ENCODE measurements around the gene ATAD5. TPM values are rescaled to one million over a fixed set of nuclear protein-coding genes. Genes with fewer than 3 reads are reported as not detected.

ATAD5 gene
- total and polyA plus RNA-seq, 2 of the 13 experiments (the other 11 are each of a cell fraction or from before 2014, with no cell fraction given) = 1.8 to 10.7 TPM

DNA sequence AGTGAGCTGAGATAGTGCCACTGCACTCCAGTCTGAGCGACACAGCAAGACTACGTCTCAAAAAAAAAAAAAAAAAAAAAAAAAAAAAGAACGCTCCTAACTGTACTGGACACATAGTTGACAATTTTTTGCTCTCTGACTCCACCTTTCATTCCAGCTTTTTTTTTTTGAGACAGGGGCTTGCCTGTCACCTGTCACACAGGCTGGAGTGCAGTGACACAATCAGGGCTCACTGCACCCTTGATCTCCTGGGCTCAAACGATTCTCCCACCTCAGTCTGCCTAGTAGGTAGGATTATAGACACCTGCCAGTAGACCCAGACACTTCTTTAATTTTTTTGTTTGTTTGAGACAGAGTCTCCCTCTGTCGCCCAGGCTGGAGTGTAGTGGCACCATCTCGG is 4.7 kb upstream of the ATAD5 start:
- intact Hi-C loops (cut with micrococcal nuclease; ENCODE audit: unreplicated experiment) (no loop called here), in situ Hi-C loops (cut with HindIII; ENCODE audit: extremely low pct_ligation_motif_present, low pct_unique_long_range_greater_than_20kb) (no loop called here)
- ATAC-seq = no peak
- BruUV-seq (replicated peaks) = no TSS peak
- Histone ChIP-seq H2AFZ (ENCODE audit: low read length) (no peak overlapping the region), H3K4me3 (replicated peaks in 1 of 3; ENCODE audit: insufficient read depth in 1 of 3, low read depth in 2 of 3, low read length in 3 of 3) (peak overlapping the region in 1 of 3 experiments; percentile 37; a peak in 3 of 6 replicates), H3K9ac (ENCODE audit: insufficient read depth, low read depth, low read length) (no peak overlapping the region), H3K4me2 (ENCODE audit: low read depth, low read length) (peak overlapping the region; percentile 69), H3K9me3 (ENCODE audit: low read length) (no peaks in the 10 kb centered on the region), H3K27ac (ENCODE audit: extremely low read length, insufficient read depth, low read length) (no peak overlapping the region), H3K27me3 (ENCODE audit: control insufficient read depth in 1 of 2, insufficient read depth in 2 of 2, low read length in 2 of 2) (no peaks in the 10 kb centered on the region; a peak in 1 of 5 replicates), H3K4me1 (ENCODE audit: insufficient read depth, low read length) (peaks cover 52% of the 10 kb centered on the region), H3K36me3 (replicated peaks in 1 of 2; ENCODE audit: control insufficient read depth in 1 of 2, insufficient read depth in 2 of 2, low read length in 2 of 2) (no peaks in the 10 kb centered on the region), H3K79me2 (ENCODE audit: insufficient read depth, low read length) (peaks cover 24% of the 10 kb centered on the region), H4K20me1 (ENCODE audit: insufficient read depth, low read length) (no peaks in the 10 kb centered on the region; the same call in 1 of the 2 replicates)
- no peak for FAIRE-seq
- DNase-seq (ENCODE audit: low spot score) = peak; percentile 39
- ChIA-PET POLR2A (no interaction called here), CTCF (ENCODE audit: low intra/inter-chr PET ratio, low total read pairs) (no interaction called here)
- TF ChIP-seq, protein P1, sequence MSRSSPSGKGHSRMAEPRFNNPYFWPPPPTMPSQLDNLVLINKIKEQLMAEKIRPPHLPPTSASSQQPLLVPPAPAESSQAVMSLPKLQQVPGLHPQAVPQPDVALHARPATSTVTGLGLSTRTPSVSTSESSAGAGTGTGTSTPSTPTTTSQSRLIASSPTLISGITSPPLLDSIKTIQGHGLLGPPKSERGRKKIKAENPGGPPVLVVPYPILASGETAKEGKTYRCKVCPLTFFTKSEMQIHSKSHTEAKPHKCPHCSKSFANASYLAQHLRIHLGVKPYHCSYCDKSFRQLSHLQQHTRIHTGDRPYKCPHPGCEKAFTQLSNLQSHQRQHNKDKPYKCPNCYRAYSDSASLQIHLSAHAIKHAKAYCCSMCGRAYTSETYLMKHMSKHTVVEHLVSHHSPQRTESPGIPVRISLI (CRISPR knock-in tag; IDR thresholded peaks at IDR 0.05; ENCODE audit: borderline replicate concordance) = peak; percentile 81
- TF ChIP-seq PRPF4 (IDR thresholded peaks at IDR 0.05; ENCODE audit: low read depth, low read length, poor library complexity, severe bottlenecking) = no peak
- TF ChIP-seq ZNF652 (CRISPR knock-in tag; IDR thresholded peaks at IDR 0.05; ENCODE audit: borderline replicate concordance, low read depth) = peak; percentile 56; the same call in 1 of the 2 replicates
- TF ChIP-seq, protein P2, sequence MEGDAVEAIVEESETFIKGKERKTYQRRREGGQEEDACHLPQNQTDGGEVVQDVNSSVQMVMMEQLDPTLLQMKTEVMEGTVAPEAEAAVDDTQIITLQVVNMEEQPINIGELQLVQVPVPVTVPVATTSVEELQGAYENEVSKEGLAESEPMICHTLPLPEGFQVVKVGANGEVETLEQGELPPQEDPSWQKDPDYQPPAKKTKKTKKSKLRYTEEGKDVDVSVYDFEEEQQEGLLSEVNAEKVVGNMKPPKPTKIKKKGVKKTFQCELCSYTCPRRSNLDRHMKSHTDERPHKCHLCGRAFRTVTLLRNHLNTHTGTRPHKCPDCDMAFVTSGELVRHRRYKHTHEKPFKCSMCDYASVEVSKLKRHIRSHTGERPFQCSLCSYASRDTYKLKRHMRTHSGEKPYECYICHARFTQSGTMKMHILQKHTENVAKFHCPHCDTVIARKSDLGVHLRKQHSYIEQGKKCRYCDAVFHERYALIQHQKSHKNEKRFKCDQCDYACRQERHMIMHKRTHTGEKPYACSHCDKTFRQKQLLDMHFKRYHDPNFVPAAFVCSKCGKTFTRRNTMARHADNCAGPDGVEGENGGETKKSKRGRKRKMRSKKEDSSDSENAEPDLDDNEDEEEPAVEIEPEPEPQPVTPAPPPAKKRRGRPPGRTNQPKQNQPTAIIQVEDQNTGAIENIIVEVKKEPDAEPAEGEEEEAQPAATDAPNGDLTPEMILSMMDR (CRISPR knock-in tag; IDR thresholded peaks at IDR 0.05) = 0 out of 2 replicates have a peak, but pooled peaks have one; percentile 6
- WGBS (ENCODE audit: low lambda C conversion rate) = 13% methylated on average over 6 of the region's 6 CpGs

DNA sequence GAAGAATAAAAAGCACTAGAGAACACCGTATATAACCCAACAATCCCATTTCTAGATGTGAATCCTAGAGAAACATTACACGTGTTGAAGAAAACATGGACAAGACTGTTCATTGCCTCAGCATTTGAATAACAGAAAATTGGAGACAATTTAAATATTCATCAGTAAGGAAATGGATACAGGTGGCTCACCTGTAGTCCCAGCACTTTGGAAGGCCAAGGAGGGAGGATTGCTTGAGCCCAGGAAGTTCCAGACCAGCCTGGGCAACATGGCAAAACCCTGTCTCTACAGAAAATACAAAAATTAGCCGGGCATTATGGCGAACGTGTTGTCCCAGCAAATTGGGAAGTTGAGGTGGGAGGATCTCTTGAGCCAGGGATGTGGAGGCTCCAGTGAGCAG is 2.7 kb upstream of the ATAD5 start:
- in situ Hi-C loops (cut with HindIII; ENCODE audit: extremely low pct_ligation_motif_present, low pct_unique_long_range_greater_than_20kb) (no loop called here), intact Hi-C loops (cut with micrococcal nuclease; ENCODE audit: unreplicated experiment) (no loop called here)
- no peak for DNase-seq (ENCODE audit: low spot score)
- Histone ChIP-seq H3K27me3 (ENCODE audit: control insufficient read depth in 1 of 2, insufficient read depth in 2 of 2, low read length in 2 of 2) (no peaks in the 10 kb centered on the region; a peak in 1 of 5 replicates), H3K4me1 (ENCODE audit: insufficient read depth, low read length) (peaks cover 47% of the 10 kb centered on the region), H3K9ac (ENCODE audit: insufficient read depth, low read depth, low read length) (no peak overlapping the region), H4K20me1 (ENCODE audit: insufficient read depth, low read length) (no peaks in the 10 kb centered on the region), H3K36me3 (replicated peaks in 1 of 2; ENCODE audit: control insufficient read depth in 1 of 2, insufficient read depth in 2 of 2, low read length in 2 of 2) (no peaks in the 10 kb centered on the region), H3K4me2 (ENCODE audit: low read depth, low read length) (no peak overlapping the region; the same call in 1 of the 2 replicates), H3K4me3 (replicated peaks in 1 of 3; ENCODE audit: insufficient read depth in 1 of 3, low read depth in 2 of 3, low read length in 3 of 3) (no peak overlapping the region), H3K27ac (ENCODE audit: extremely low read length, insufficient read depth, low read length) (no peak overlapping the region), H3K9me3 (ENCODE audit: low read length) (no peaks in the 10 kb centered on the region), H3K79me2 (ENCODE audit: insufficient read depth, low read length) (peaks cover 22% of the 10 kb centered on the region), H2AFZ (ENCODE audit: low read length) (no peak overlapping the region)
- BruUV-seq (replicated peaks) = no TSS peak
- 37% methylated on average over 5 of the region's 5 CpGs for WGBS (ENCODE audit: low lambda C conversion rate)
- FAIRE-seq = no peak
- CTCF ChIA-PET (ENCODE audit: low intra/inter-chr PET ratio, low total read pairs) = no interaction called here
- no peak for ATAC-seq
- POLR2A ChIA-PET = no interaction called here
- TF ChIP-seq ZMAT3 (CRISPR knock-in tag; conservative IDR thresholded peaks at IDR 0.05) (no peak), BHLHE40 (IDR thresholded peaks at IDR 0.05; ENCODE audit: low read length) (no peak), ZNF766 (CRISPR knock-in tag; IDR thresholded peaks at IDR 0.05; ENCODE audit: borderline replicate concordance) (no peak), ZNF264 (CRISPR knock-in tag; IDR thresholded peaks at IDR 0.05) (no peak), MEF2D (CRISPR knock-in tag; IDR thresholded peaks at IDR 0.05) (no peak), KDM4B (CRISPR knock-in tag; IDR thresholded peaks at IDR 0.05) (no peak)
- TF ChIP-seq, protein P3, sequence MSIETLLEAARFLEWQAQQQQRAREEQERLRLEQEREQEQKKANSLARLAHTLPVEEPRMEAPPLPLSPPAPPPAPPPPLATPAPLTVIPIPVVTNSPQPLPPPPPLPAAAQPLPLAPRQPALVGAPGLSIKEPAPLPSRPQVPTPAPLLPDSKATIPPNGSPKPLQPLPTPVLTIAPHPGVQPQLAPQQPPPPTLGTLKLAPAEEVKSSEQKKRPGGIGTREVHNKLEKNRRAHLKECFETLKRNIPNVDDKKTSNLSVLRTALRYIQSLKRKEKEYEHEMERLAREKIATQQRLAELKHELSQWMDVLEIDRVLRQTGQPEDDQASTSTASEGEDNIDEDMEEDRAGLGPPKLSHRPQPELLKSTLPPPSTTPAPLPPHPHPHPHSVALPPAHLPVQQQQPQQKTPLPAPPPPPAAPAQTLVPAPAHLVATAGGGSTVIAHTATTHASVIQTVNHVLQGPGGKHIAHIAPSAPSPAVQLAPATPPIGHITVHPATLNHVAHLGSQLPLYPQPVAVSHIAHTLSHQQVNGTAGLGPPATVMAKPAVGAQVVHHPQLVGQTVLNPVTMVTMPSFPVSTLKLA (IDR thresholded peaks at IDR 0.05) = no peak
- TF ChIP-seq, protein P4, sequence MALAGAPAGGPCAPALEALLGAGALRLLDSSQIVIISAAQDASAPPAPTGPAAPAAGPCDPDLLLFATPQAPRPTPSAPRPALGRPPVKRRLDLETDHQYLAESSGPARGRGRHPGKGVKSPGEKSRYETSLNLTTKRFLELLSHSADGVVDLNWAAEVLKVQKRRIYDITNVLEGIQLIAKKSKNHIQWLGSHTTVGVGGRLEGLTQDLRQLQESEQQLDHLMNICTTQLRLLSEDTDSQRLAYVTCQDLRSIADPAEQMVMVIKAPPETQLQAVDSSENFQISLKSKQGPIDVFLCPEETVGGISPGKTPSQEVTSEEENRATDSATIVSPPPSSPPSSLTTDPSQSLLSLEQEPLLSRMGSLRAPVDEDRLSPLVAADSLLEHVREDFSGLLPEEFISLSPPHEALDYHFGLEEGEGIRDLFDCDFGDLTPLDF (CRISPR knock-in tag; IDR thresholded peaks at IDR 0.05) = no peak

Measured in HepG2 (cell line).